NCI-H2227 (cell line): Measurements from ENCODE around the gene LCAT.
"Not testable (repeated sequence)": the region's sequence is repeated elsewhere in the genome, so short reads cannot be mapped to it uniquely, and the experiment has no call there.

Source experiments
- DNase-seq: peaks from one replicate; lab custom pipeline; 2025; ENCODE audit not compliant: unreplicated experiment; lab: John Stamatoyannopoulos, UW

Gene LCAT

DNA sequence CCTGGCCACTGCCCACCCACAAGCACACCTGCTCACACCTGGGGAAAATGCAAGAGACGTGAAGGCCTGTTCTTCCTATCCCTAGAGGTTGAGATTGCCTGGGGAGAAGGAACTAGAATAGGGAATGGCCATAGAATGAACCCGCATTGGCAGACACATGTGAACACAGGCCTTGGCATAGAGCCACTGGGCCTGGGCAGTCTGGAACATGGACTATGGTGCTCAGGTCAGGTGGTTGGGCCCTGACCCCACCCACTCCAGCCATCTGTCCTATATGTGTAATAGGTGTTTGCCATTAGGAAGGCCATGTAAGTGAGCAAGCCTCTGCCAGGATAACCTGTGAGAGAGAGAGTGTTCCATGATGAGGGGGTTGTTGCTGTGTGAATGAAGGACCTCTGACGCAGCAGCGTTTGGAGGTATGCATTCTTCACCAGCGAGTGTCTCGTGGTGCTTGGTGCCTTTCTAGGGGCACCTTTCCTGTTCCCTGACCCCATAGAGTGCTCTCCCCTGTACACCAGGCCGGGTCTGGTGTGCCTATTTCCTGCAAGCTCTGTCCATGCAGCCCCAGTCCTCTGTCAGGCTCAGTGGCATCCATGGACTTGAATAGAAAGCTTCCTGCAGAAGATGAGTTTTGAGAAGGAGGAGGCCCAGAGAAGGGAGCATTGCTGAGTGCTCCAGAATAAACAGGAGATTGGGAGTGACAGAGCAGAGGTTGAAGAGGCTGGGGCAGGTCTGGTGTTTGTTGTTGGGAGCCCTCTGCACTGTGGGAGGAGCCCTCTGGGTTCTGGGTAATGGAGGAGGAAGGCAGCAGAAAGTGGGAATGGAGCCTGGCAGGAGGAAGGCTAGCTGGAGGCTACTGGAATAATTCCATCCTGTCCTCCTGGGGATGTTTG, 27.8 kb downstream of the LCAT start:
- DNase-seq = no peak

DNA sequence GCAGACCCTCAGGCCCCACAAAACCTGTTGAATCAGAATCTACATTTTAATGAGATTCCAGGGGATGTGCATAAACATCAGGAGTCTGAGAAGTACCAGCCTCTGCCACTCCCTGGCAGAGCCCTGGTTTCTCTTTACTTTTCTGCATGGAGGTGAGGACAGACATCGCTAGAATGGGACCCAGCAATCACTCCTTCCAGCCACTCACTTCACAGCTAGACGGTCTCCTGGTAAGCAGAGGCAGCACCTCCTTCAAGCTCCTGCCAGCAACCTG, 28.5 kb downstream of the LCAT start:
- not testable (repeated sequence) for DNase-seq

DNA sequence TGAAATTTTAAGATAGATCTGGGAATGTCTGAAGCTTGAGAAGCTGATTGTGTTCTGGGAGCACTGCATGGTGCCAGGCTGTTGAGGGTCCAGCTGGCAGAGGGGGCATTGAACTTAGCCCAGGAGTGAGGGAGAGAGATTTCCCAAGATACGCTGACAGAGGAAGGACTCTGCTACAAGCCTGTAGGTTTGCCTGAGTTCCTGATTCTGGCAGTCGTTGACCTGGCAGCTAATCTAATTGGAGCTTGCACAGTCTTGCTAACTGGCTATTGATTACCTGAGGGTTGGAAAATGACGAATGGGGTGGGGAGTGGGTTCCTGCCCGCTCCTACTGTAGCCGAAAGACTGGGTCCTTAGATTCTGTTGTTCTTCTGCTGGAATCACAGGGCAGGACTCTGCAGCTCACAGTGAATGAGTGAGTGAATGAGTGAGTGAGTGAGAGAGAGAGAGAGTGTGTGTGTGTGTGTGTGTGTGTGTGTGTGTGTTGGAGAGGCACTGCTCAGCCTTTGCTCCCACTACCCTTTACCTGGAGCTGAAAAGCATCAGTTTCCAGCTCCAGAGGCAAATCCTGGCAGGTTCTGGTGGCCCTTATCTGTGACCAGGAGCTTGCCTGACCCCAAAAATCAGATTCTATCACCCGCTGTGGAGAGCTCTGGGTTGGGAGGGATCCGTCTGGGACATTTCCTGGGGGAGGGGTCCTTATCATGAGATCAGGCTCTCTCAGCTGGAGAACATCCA, 29.0 kb downstream of the LCAT start:
- no peak for DNase-seq

DNA sequence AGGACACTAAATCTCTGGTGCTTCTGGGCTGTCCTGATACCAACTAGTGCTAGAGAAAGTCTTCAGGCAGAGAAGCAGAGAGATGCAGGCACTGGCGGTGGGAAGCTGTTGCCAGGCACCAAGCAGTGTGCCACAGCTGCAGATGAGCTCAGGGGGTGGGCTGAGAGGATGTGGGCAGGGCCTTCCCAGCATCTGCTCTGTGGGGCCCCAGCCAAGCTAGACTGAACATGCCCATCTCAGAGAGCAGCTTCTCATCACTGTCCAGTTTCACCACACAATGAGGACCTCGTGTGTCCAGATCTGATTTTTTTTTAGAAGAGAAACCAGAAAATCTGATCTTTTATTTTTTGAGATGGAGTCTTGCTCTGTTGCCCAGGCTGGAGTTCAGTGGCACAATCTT, 33.8 kb downstream of the LCAT start:
- DNase-seq = peak; percentile 56

DNA sequence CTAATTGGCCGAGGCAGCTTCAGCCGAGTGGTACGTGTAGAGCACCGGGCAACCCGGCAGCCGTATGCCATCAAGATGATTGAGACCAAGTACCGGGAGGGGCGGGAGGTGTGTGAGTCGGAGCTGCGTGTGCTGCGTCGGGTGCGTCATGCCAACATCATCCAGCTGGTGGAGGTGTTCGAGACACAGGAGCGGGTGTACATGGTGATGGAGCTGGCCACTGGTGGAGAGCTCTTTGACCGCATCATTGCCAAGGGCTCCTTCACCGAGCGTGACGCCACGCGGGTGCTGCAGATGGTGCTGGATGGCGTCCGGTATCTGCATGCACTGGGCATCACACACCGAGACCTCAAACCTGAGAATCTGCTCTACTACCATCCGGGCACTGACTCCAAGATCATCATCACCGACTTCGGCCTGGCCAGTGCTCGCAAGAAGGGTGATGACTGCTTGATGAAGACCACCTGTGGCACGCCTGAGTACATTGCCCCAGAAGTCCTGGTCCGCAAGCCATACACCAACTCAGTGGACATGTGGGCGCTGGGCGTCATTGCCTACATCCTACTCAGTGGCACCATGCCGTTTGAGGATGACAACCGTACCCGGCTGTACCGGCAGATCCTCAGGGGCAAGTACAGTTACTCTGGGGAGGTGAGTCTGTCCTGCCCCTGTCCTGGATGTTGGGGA, 34.7 kb downstream of the LCAT start:
- no peak for DNase-seq

DNA sequence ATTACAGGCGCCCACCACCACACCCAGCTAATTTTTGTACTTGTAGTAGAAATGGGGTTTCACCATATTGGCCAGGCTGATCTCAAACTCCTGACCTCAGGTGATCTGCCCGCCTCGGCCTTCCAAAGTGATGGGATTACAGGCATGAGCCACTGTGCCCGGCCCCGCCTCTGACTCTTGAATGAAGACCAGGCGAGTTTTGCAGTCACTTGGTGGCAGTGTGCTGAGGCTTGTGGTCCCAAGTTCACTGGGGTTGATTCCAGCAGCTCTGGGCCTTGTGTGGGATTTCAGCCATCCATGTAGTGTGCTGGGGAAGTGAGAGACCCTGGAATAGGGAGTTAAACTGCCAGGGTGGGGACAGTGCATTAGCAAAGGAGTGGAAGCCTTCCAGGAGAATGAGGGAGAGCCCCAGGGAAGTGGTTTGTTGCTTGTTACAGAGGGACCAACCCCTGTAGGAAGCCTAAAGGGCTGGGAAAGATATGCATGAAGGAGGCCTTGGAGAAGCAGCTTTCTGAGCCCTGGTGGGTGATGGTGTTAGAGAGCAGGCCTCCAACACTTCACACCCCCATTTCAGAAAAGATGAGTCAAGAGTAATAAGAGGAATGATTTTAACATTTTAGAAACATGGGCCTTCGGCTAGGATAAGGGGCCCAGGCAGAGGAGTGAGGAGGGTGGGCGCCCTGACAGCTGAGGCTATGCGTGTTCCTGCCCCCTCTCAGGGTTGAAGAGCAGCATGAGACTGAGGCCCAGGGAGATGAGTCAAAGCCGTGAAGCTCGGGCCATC, 36.3 kb downstream of the LCAT start:
- DNase-seq = no peak

DNA sequence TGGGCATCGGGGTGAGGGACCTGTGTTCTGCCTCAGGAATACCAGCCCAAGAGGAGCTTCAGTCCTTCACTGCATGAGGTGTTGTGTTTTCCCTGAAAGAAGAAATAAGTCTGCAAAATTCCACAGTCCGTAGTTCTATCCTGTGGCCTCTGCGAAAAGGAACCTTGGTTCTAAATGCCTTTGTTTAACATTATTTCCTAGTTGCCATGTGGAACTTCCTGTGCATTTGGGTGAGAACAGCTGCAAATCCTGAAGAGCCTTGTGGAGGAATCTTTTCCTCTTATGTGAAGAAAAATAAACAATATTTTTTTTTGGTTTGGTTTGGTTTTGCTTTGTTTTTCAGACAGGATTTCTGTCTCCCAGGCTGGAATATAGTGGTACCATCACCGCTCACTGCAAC, 41.1 kb downstream of the LCAT start:
- DNase-seq = no peak

DNA sequence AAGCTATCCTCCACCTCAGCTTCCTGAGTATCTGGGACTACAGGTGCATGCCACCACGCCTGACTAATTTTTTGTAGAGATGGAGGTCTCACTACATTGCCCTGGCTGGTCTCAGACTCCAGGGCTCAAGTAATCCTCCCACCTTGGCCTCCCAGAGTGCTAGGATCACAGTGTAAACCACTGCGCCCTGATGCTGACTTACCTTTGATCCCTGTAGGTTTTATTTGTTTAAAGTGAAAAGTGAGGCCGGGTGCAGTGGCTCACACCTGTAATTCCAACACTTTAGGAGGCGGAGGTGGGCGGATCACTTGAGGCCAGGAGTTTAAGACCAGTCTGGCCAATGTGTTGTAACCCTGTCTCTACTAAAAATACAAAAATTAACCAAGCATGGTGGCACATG, 42.2 kb downstream of the LCAT start:
- no peak for DNase-seq

DNA sequence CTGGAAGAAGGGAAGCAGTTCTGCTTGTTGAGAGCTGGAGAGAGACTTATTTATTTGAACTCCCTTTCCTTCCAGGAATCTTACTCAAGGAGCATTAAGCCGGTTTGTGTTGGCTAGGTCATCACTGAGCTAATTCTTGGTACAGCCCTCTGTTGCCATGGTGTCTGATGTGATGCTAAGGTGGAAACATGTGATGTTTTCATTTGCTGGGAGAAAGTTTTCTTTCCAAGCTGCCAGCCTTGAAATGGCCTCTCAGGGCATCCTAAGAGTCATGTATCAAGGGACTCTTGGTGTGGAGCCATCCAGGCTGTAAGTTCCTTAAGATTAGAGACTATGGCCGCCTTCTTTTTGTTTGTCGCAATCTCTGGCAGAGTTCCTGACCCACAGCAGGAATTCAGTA, 46.7 kb downstream of the LCAT start:
- DNase-seq = no peak

DNA sequence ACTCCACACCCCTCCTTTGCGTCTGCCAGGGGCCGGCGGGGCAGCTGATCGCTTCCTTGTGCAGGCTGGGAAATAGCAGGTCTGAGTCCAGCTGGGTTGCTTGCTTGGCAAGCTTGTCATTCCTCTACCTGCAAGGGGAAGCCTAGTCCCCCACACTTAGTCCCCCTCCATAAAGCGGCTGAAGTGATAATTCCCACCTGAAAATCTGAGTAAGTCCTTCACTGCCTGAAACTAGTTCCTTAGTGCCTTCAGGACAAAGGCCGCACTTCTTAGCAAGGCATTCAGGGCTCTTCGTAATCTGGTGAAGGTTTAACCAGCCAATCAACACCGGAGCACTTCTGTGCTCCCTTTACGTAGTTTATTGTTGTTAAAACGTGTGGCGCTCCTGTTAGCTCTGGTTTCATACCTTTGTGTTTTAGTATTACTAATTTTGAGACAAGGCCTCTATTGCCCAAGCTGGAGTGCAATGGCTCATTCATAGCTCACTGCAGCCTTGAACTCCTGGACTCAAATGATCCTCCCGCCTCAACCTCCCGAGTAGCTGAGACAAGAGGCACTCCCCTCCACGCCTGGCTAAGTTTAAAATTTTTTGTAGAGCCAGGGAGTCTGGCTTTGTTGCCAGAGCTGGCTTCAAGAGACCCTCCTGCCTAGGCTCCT, 50.0 kb downstream of the LCAT start:
- peak; percentile 15 for DNase-seq

DNA sequence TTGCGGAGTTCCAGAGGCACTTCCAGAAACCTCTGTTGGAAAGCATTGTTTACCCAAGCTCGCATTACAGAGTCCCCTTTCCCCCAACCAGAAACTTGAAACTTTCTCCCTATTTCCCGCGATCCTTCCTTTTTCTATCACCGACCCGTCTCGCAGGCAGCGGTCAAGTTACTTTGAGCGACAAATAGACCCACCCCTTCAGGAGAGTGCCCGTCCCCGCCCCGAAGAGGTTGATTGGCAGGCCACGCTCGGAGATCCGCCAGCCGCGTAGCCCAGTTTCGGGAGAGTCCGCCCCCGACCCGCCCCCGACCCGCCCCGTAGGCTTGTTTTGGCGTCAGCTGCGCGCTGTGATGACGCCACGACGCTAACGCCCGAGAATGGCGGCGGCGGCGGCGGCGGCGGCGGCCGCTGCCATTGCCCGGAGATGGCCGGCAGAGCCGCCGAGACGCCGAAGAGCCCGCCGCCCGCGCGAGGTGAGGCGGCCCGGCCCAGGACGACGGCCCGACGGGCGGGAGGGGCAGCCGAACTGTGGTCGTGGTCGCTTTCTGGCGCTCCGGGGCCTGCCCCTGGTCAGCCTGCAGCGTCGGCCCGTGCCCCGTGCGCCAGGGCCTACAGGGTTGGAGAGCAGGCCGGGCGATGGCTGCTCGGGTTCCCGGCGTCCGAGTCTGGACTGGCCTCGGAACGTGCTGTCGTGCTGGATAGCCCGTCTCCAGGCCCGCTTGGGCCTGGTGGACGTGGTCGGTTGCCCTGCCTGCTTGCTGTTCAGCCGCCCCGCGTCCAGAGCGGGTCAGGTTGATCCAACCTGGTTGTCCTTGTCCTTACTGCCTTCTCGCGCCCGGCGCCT, 50.8 kb downstream of the LCAT start, which contains the start of gene PSKH1:
PSKH1 (plus strand) TSS at position 356 of the 844 bp plus-strand sequence. CDS start 15,496 bp downstream, outside the sequence.
- DNase-seq = peak; percentile 94

DNA sequence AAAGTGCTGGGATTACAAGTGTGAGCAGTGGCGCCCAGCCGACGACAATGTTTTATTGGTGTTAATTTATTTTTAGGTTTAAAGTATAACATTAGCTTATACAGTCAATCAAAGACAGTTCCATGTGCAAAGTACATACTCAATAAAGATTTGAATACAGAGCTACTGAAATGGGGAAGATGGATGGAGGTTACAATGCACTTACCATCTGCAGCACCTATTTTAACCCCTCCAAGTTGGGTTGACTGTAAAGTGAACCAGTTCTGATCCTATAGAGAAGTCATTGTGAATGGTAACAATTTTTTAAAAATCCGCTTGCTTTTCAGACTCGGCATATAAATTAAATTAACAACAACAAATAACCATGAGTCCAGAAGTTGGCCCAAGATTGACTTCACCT, 51.5 kb downstream of the LCAT start:
- DNase-seq = no peak
